Measurements from ENCODE around the gene KRT75.

Gene KRT75

DNA sequence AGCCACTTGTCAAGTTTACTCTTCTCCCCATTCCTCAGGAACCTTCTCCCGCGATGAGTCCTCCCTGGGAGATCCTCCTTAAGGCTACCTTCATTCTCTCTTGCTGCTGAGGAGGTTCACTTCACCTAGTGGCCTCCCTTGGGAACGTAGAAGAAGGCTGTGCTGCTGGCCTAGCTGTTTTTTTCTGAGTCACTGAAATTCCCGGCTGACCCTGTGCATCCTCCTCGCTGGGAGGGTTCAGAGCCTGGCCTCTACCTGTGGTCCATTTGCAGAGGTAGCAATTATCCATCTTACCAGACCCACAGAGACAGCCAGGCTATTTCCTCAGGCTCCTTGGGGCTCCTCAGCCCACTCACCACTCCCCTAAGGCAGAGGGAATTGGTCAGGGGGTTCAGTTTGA is 32.6 kb downstream of the KRT75 start:
- Histone ChIP-seq H3K4me1 (ENCODE audit: insufficient read depth, low read length) (no peaks in the 10 kb centered on the region), H3K27ac (ENCODE audit: low read length) (no peak overlapping the region), H3K27me3 (ENCODE audit: insufficient read depth, low read length, poor library complexity) (peaks cover 6% of the 10 kb centered on the region), H3K9ac (ENCODE audit: low read depth, low read length) (no peak overlapping the region), H3K36me3 (ENCODE audit: insufficient read depth, low read length) (no peaks in the 10 kb centered on the region), H4K20me1 (ENCODE audit: insufficient read depth, low read length) (peaks cover 4% of the 10 kb centered on the region; the same call in 1 of the 2 replicates), H2AFZ (ENCODE audit: low read depth, low read length) (no peak overlapping the region), H3K79me2 (ENCODE audit: insufficient read depth, low read length) (no peaks in the 10 kb centered on the region), H3K4me2 (ENCODE audit: insufficient read depth, low read length) (no peak overlapping the region), H3K9me3 (ENCODE audit: insufficient read depth, low read length, severe bottlenecking) (no peaks in the 10 kb centered on the region), H3K4me3 (ENCODE audit: low read depth in 1 of 2, low read length in 2 of 2) (no peak overlapping the region)
- DNase-seq (no peak), ATAC-seq (ENCODE audit: insufficient read depth, low read depth) (no peak)
- TF ChIP-seq, protein P1, sequence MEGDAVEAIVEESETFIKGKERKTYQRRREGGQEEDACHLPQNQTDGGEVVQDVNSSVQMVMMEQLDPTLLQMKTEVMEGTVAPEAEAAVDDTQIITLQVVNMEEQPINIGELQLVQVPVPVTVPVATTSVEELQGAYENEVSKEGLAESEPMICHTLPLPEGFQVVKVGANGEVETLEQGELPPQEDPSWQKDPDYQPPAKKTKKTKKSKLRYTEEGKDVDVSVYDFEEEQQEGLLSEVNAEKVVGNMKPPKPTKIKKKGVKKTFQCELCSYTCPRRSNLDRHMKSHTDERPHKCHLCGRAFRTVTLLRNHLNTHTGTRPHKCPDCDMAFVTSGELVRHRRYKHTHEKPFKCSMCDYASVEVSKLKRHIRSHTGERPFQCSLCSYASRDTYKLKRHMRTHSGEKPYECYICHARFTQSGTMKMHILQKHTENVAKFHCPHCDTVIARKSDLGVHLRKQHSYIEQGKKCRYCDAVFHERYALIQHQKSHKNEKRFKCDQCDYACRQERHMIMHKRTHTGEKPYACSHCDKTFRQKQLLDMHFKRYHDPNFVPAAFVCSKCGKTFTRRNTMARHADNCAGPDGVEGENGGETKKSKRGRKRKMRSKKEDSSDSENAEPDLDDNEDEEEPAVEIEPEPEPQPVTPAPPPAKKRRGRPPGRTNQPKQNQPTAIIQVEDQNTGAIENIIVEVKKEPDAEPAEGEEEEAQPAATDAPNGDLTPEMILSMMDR (IDR thresholded peaks at IDR 0.05; ENCODE audit: borderline replicate concordance, extremely low read depth, low read length, poor library complexity, severe bottlenecking), result no peak
- no peak for TF ChIP-seq EZH2 (IDR thresholded peaks at IDR 0.05; ENCODE audit: borderline replicate concordance, low read depth, low read length, severe bottlenecking)

DNA sequence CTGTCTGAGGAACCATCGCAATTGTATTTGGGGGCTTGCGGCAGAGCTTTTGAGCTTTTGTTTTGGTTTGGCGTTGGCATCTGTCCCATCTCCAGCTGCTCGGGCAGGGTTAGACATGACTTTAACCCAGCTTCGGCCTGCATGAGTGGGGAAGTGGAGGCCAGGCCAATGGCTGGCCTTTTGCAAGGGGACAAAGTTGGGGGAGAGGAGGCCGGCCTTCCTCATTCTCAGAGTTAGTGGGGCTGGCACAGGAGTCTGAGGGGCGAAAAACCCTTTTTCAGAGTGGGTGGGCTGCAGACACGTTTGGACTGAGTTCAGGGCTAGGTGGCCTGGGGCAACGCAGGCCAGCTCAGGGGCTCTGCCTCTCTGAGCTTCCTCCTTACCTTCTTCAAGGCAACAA is 33.3 kb downstream of the KRT75 start:
- no peak overlapping the region for H3K4me2 ChIP-seq (ENCODE audit: insufficient read depth, low read length)
- TF ChIP-seq, protein P1 (IDR thresholded peaks at IDR 0.05; ENCODE audit: borderline replicate concordance, extremely low read depth, low read length, poor library complexity, severe bottlenecking), result no peak
- no peak for TF ChIP-seq EZH2 (IDR thresholded peaks at IDR 0.05; ENCODE audit: borderline replicate concordance, low read depth, low read length, severe bottlenecking)
- H3K4me1 ChIP-seq (ENCODE audit: insufficient read depth, low read length), result no peaks in the 10 kb centered on the region
- no peak for DNase-seq
- no peaks in the 10 kb centered on the region for H3K9me3 ChIP-seq (ENCODE audit: insufficient read depth, low read length, severe bottlenecking)
- no peak overlapping the region for H3K9ac ChIP-seq (ENCODE audit: low read depth, low read length)
- no peaks in the 10 kb centered on the region for H3K36me3 ChIP-seq (ENCODE audit: insufficient read depth, low read length)
- no peak overlapping the region for H3K4me3 ChIP-seq (ENCODE audit: low read depth in 1 of 2, low read length in 2 of 2)
- H3K79me2 ChIP-seq (ENCODE audit: insufficient read depth, low read length), result no peaks in the 10 kb centered on the region
- no peak for ATAC-seq (ENCODE audit: insufficient read depth, low read depth)
- no peak overlapping the region for H3K27ac ChIP-seq (ENCODE audit: low read length)
- H3K27me3 ChIP-seq (ENCODE audit: insufficient read depth, low read length, poor library complexity), result peaks cover 6% of the 10 kb centered on the region
- no peak overlapping the region for H2AFZ ChIP-seq (ENCODE audit: low read depth, low read length)
- H4K20me1 ChIP-seq (ENCODE audit: insufficient read depth, low read length), result peaks cover 4% of the 10 kb centered on the region; the same call in 1 of the 2 replicates

DNA sequence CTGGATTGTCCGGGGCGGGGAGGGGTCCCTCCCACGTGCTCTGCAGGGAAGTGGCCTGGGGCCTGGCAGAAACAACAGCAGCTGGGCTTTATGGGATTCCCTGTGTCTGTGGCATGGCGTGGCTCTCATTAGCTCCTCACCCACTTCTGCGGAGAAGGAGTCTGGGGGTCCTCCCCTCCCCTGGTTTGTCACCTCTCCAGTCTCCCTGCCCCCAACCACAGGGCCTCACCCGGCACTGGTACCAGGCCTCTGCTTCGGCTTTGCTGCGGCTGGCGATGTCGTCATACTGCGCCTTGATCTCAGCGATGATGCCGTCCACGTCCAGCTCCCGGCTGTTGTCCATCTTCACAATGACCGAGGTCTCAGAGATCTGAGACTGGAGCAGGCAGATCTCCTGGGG is 34.4 kb downstream of the KRT75 start:
- no peaks in the 10 kb centered on the region for H3K4me1 ChIP-seq (ENCODE audit: insufficient read depth, low read length)
- peaks cover 6% of the 10 kb centered on the region for H3K27me3 ChIP-seq (ENCODE audit: insufficient read depth, low read length, poor library complexity)
- ATAC-seq (ENCODE audit: insufficient read depth, low read depth) (no peak), DNase-seq (no peak)
- no peaks in the 10 kb centered on the region for H3K36me3 ChIP-seq (ENCODE audit: insufficient read depth, low read length)
- no peaks in the 10 kb centered on the region for H3K79me2 ChIP-seq (ENCODE audit: insufficient read depth, low read length)
- H3K4me2 ChIP-seq (ENCODE audit: insufficient read depth, low read length), result no peak overlapping the region
- H3K9me3 ChIP-seq (ENCODE audit: insufficient read depth, low read length, severe bottlenecking), result no peaks in the 10 kb centered on the region
- H2AFZ ChIP-seq (ENCODE audit: low read depth, low read length), result no peak overlapping the region
- no peak overlapping the region for H3K9ac ChIP-seq (ENCODE audit: low read depth, low read length)
- H4K20me1 ChIP-seq (ENCODE audit: insufficient read depth, low read length), result peaks cover 4% of the 10 kb centered on the region; the same call in 1 of the 2 replicates
- no peak for TF ChIP-seq EZH2 (IDR thresholded peaks at IDR 0.05; ENCODE audit: borderline replicate concordance, low read depth, low read length, severe bottlenecking)
- TF ChIP-seq, protein P1 (IDR thresholded peaks at IDR 0.05; ENCODE audit: borderline replicate concordance, extremely low read depth, low read length, poor library complexity, severe bottlenecking), result no peak
- no peak overlapping the region for H3K4me3 ChIP-seq (ENCODE audit: low read depth in 1 of 2, low read length in 2 of 2)
- H3K27ac ChIP-seq (ENCODE audit: low read length), result no peak overlapping the region

DNA sequence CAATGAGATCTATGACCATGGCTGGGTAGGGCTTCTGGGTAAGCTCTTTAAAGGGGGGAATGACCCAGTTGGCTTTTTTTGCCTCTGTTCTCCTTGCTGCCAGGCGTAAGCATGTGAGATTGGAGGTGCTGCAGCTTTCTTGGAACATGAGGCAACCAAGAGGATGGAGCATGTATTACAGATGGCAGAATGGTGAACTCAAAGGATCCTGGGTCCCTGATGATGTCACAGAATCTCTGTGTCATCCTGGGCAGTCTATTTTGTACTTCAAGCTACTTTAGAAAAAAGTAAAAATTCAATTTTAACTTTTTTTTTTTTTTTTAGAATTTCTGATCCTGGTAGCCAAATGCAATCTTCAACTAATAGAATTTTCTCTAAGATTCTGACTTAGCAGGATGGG is 36.0 kb downstream of the KRT75 start:
- Histone ChIP-seq H3K4me2 (ENCODE audit: insufficient read depth, low read length) (no peak overlapping the region), H3K4me1 (ENCODE audit: insufficient read depth, low read length) (no peaks in the 10 kb centered on the region), H3K36me3 (ENCODE audit: insufficient read depth, low read length) (no peaks in the 10 kb centered on the region), H3K27me3 (ENCODE audit: insufficient read depth, low read length, poor library complexity) (no peaks in the 10 kb centered on the region), H3K9ac (ENCODE audit: low read depth, low read length) (no peak overlapping the region), H3K4me3 (ENCODE audit: low read depth in 1 of 2, low read length in 2 of 2) (no peak overlapping the region), H3K9me3 (ENCODE audit: insufficient read depth, low read length, severe bottlenecking) (no peaks in the 10 kb centered on the region), H3K79me2 (ENCODE audit: insufficient read depth, low read length) (no peaks in the 10 kb centered on the region), H3K27ac (ENCODE audit: low read length) (no peak overlapping the region), H4K20me1 (ENCODE audit: insufficient read depth, low read length) (no peaks in the 10 kb centered on the region), H2AFZ (ENCODE audit: low read depth, low read length) (no peak overlapping the region)
- ATAC-seq (ENCODE audit: insufficient read depth, low read depth), result no peak
- DNase-seq, result no peak
- TF ChIP-seq, protein P1 (IDR thresholded peaks at IDR 0.05; ENCODE audit: borderline replicate concordance, extremely low read depth, low read length, poor library complexity, severe bottlenecking), result no peak
- TF ChIP-seq EZH2 (IDR thresholded peaks at IDR 0.05; ENCODE audit: borderline replicate concordance, low read depth, low read length, severe bottlenecking), result no peak
